Right ventricle myocardium superior (tissue), 1 donor: ENCODE measurements around the gene CCDC200. TPM values are rescaled to one million over a fixed set of nuclear protein-coding genes. Genes with fewer than 3 reads are reported as not detected.

Experiments used
- ATAC-seq: fragments of 200-7000 bp; cut with Tn5 transposase; one replicate; pipeline ENCODE4 v1.9.1; 2020; ENCODE audit warnings: mild to moderate bottlenecking; ENCODE audit not compliant: poor library complexity
- DNase-seq: peaks from one replicate; pipeline ENCODE4 v3.0.0-alpha.2; 2020
- intact Hi-C: fragments of 100-400 bp; cut with DNase I; formaldehyde crosslinking; loops from one replicate; pipeline ENCODE4 v1.11.2; 2022
- total RNA-seq: library from RNA; stranded (reverse); fragmentation: NEBNext Ultra II Directional; extraction: Animal tissue kit (Norgen Biotek cat#: 25700); gene quantifications from one replicate; pipeline ENCODE4 v1.2.1, GENCODE V29; 2021
- donor health status: DM: no; HTN: yes; CAD: no; lungs with severe emphysema.

The CCDC200 gene
- total RNA-seq, 1 donor from 2014 or later: not detected

DNA sequence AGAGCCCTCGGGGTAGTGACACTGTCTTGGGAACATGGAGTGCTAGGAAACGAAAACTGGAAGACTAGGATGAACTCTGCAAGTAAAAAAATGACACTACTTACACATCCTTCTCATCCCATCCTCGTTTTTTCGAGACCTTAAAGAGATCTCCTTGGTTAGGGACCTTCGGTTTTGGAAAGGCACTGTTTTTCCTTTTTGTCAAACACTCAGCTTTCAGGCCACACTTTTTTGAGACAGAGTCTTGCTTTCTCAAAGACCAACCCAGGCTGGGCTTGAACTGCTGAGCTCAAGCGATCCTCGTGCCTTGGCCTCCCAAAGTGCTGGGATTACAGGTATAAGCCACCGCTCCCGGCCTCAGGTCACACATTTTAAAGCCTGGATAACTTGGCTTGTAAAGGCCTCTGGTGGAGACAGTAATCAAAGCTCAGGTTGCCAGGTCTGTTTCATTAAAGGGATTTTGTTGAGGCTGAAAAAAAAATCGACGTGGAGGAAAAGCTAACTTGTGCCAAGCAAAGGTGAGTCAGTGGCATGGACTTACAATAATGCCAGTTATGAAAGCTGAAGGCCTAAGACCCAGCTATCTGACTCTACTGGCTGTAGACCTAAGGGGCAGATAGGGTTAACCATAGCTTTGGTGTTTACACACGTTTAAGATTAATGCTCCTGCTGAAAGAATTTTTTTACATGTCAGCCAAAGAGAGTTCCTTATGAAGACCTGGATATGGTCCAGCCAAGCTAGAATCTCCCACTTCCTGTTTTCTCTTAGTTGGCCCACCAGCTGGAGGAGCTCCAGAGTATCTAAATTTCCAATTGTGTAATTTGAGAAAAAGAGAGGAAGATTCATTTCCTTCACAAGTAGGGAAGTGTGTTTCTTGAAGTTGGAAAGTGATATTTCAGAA is 56.6 kb downstream of the CCDC200 start:
- DNase-seq: no peak
- ATAC-seq: no peak
- intact Hi-C loops: loop anchor here (5.0 kb wide), 1 partner anchor 35 kb away; no protein-coding TSS in a partner anchor

Other genes with a start within 250 kb of the CCDC200 start
- 50.6 TPM for gene PTGES3L, start 248.5 kb downstream of the CCDC200 start, total RNA-seq
- gene RUNDC1, start 248.1 kb downstream of the CCDC200 start, total RNA-seq: 10.0 TPM
- gene RPL27, start 230.2 kb downstream of the CCDC200 start, total RNA-seq: 675 TPM
- 14.4 TPM for gene IFI35, start 221.8 kb downstream of the CCDC200 start, total RNA-seq
- gene VAT1, start 206.2 kb downstream of the CCDC200 start, total RNA-seq: 89.7 TPM
- gene RND2, start 203.4 kb downstream of the CCDC200 start, total RNA-seq: 0.65 TPM
- gene BRCA1, start 103.3 kb downstream of the CCDC200 start, total RNA-seq: 7.3 TPM
- gene NBR1, start 57.4 kb downstream of the CCDC200 start, total RNA-seq: 91.1 TPM
- gene TMEM106A, start 16.7 kb downstream of the CCDC200 start, total RNA-seq: 3.6 TPM
- gene RNU2-1, start 5.4 kb upstream of the CCDC200 start, total RNA-seq: 9,490 TPM
- 7.0 TPM for gene ARL4D, start 170.4 kb upstream of the CCDC200 start, total RNA-seq